ENCODE data around the gene RBBP4. TPM values are rescaled to one million over a fixed set of nuclear protein-coding genes. Genes with fewer than 3 reads are reported as not detected.

RBBP4 gene
- total RNA-seq, 1 donor from 2014 or later = 244 TPM

GRCh38 chr1:32713081-32713480 lies 62.1 kb downstream of the RBBP4 start:
- DNase-seq (ENCODE audit: extremely low spot score, unreplicated experiment) = no peak
- Mint-ChIP-seq H3K36me3 (ENCODE audit: unreplicated experiment) (no peaks in the 10 kb centered on the region), H3K27me3 (ENCODE audit: unreplicated experiment) (no peaks in the 10 kb centered on the region), H3K9me3 (ENCODE audit: unreplicated experiment) (no peaks in the 10 kb centered on the region), H3K4me3 (ENCODE audit: unreplicated experiment) (no peak overlapping the region), H3K4me1 (ENCODE audit: unreplicated experiment) (peaks cover 19% of the 10 kb centered on the region), H3K27ac (ENCODE audit: unreplicated experiment) (no peak overlapping the region)
- TF ChIP-seq CTCF (IDR thresholded peaks at IDR 0.05) = no peak

GRCh38 chr1:32714277-32714676 lies 63.3 kb downstream of the RBBP4 start:
- Mint-ChIP-seq H3K4me3 (ENCODE audit: unreplicated experiment) (no peak overlapping the region), H3K4me1 (ENCODE audit: unreplicated experiment) (peaks cover 19% of the 10 kb centered on the region), H3K36me3 (ENCODE audit: unreplicated experiment) (no peaks in the 10 kb centered on the region), H3K27ac (ENCODE audit: unreplicated experiment) (no peak overlapping the region), H3K9me3 (ENCODE audit: unreplicated experiment) (no peaks in the 10 kb centered on the region), H3K27me3 (ENCODE audit: unreplicated experiment) (no peaks in the 10 kb centered on the region)
- TF ChIP-seq CTCF (IDR thresholded peaks at IDR 0.05) = no peak
- DNase-seq (ENCODE audit: extremely low spot score, unreplicated experiment) = no peak

- no peaks in the 10 kb centered on the region for H3K9me3 Mint-ChIP-seq (ENCODE audit: unreplicated experiment)
- TF ChIP-seq CTCF (IDR thresholded peaks at IDR 0.05) = no peak
- DNase-seq (ENCODE audit: extremely low spot score, unreplicated experiment) = no peak
- H3K4me1 Mint-ChIP-seq (ENCODE audit: unreplicated experiment) = peaks cover 16% of the 10 kb centered on the region
- no peaks in the 10 kb centered on the region for H3K36me3 Mint-ChIP-seq (ENCODE audit: unreplicated experiment)
- H3K27me3 Mint-ChIP-seq (ENCODE audit: unreplicated experiment) = no peaks in the 10 kb centered on the region
- no peak overlapping the region for H3K27ac Mint-ChIP-seq (ENCODE audit: unreplicated experiment)
- H3K4me3 Mint-ChIP-seq (ENCODE audit: unreplicated experiment) = no peak overlapping the region
These were observed 64.9 kb downstream of the RBBP4 start for GRCh38 chr1:32715901-32716311.

- TF ChIP-seq CTCF (IDR thresholded peaks at IDR 0.05) = no peak
- Mint-ChIP-seq H3K27ac (ENCODE audit: unreplicated experiment) (no peak overlapping the region), H3K36me3 (ENCODE audit: unreplicated experiment) (no peaks in the 10 kb centered on the region), H3K4me3 (ENCODE audit: unreplicated experiment) (no peak overlapping the region), H3K4me1 (ENCODE audit: unreplicated experiment) (peaks cover 16% of the 10 kb centered on the region), H3K27me3 (ENCODE audit: unreplicated experiment) (no peaks in the 10 kb centered on the region), H3K9me3 (ENCODE audit: unreplicated experiment) (no peaks in the 10 kb centered on the region)
- DNase-seq (ENCODE audit: extremely low spot score, unreplicated experiment) = no peak
These were observed 65.5 kb downstream of the RBBP4 start for GRCh38 chr1:32716312-32717148.

- Mint-ChIP-seq H3K27ac (ENCODE audit: unreplicated experiment) (no peak overlapping the region), H3K4me1 (ENCODE audit: unreplicated experiment) (peaks cover 12% of the 10 kb centered on the region), H3K4me3 (ENCODE audit: unreplicated experiment) (no peak overlapping the region), H3K36me3 (ENCODE audit: unreplicated experiment) (no peaks in the 10 kb centered on the region), H3K27me3 (ENCODE audit: unreplicated experiment) (no peaks in the 10 kb centered on the region), H3K9me3 (ENCODE audit: unreplicated experiment) (no peaks in the 10 kb centered on the region)
- no peak for TF ChIP-seq CTCF (IDR thresholded peaks at IDR 0.05)
- DNase-seq (ENCODE audit: extremely low spot score, unreplicated experiment) = no peak
These were observed 66.5 kb downstream of the RBBP4 start for GRCh38 chr1:32717503-32717902.

Measured in osteocyte (in vitro differentiated cells).